Gastrocnemius medialis (tissue), 4 donors: ENCODE measurements around the gene STK38. TPM values are rescaled to one million over a fixed set of nuclear protein-coding genes. Genes with fewer than 3 reads are reported as not detected.
A peak's percentile ranks its signal among the peaks of the same experiment; 100 is the strongest.

Experiments
- ATAC-seq, 2 donors: fragments of 150-250 bp; one replicate each; pipeline ENCODE4 v1.9.1; 2016
- DNase-seq, 2 donors: peaks; one replicate each; pipeline ENCODE4 v3.0.0-alpha.2; 2019
- H3K27ac ChIP-seq, 4 donors: fragments of 200-600 bp; sonication (generic); 1 replicate in 1 of 4; 2 replicates in 3 of 4; pipeline ENCODE4 v1.5.1; 2016 to 2018; ENCODE audit warnings: mild to moderate bottlenecking in 2 of 4, moderate library complexity in 1 of 4
- H3K27me3 ChIP-seq, 3 donors: fragments of 200-600 bp; sonication (generic) in 2 of 3; 1 replicate in 1 of 3; 2 replicates in 2 of 3; pipeline versions ENCODE4 v1.5.1 to v1.6.0; 2016 to 2019; ENCODE audit warnings: mild to moderate bottlenecking in 1 of 3, moderate library complexity in 1 of 3
- H3K36me3 ChIP-seq, 2 donors: fragments of 200-600 bp; sonication (generic) in 1 of 2; one replicate each; pipeline ENCODE4 v1.5.1; 2017 to 2018
- H3K4me1 ChIP-seq, 2 donors: fragments of 200-600 bp; sonication (generic) in 1 of 2; one replicate each; pipeline ENCODE4 v1.5.1; 2016 to 2017; ENCODE audit warnings: mild to moderate bottlenecking in 2 of 2
- H3K4me3 ChIP-seq, 4 donors: fragments of 200-600 bp; sonication (generic) in 3 of 4; 1 replicate in 1 of 4; 2 replicates in 3 of 4; pipeline ENCODE4 v1.5.1; 2016 to 2019; ENCODE audit warnings: mild to moderate bottlenecking in 2 of 4
- H3K9me3 ChIP-seq, 3 donors: fragments of 200-600 bp; sonication (generic) in 2 of 3; 1 replicate in 1 of 3; 2 replicates in 2 of 3; pipeline ENCODE4 v1.5.1; 2016 to 2019
- POLR2A ChIP-seq, 2 donors: fragments of 450-650 bp; IDR thresholded peaks; one replicate each; pipeline ENCODE4 v1.6.1; 2017; ENCODE audit warnings: antibody characterized with exemption in 2 of 2, mild to moderate bottlenecking in 2 of 2, moderate library complexity in 2 of 2
- in situ Hi-C, 4 donors: fragments of 200-750 bp; cut with MboI; loops; one replicate each; pipeline versions ENCODE4 v1.15.0 to v1.8.0; 2017; ENCODE audit warnings: low sequenced_read_pairs in 4 of 4
- intact Hi-C: fragments of 100-400 bp; cut with DNase I; formaldehyde crosslinking; loops from one replicate; pipeline ENCODE4 v1.15.1; 2023; ENCODE audit warnings: low total_unique reads
- total RNA-seq, 4 donors: library from RNA; depleted of rRNA; stranded (reverse); fragments of >200 nt; gene quantifications; one replicate each; pipeline versions ENCODE4 v1.1.0 to v1.2.3, GENCODE V29; 2016
- TF ChIP-seq, protein P1 (sequence below), 5 experiments: fragments of 450-650 bp in 3 of 5; fragments of 200-600 bp in 2 of 5; sonication (generic) in 2 of 5; IDR thresholded peaks in 4 of 5; conservative IDR thresholded peaks in 1 of 5; 1 replicate in 4 of 5; 2 replicates in 1 of 5; pipeline ENCODE4 v1.5.1; 2016 to 2019; ENCODE audit warnings: antibody characterized with exemption in 5 of 5, mild to moderate bottlenecking in 3 of 5, moderate library complexity in 3 of 5

STK38 gene
- total RNA-seq, 4 donors from 2014 or later, result 10.8 to 14.8 (median 12.7) TPM

DNA sequence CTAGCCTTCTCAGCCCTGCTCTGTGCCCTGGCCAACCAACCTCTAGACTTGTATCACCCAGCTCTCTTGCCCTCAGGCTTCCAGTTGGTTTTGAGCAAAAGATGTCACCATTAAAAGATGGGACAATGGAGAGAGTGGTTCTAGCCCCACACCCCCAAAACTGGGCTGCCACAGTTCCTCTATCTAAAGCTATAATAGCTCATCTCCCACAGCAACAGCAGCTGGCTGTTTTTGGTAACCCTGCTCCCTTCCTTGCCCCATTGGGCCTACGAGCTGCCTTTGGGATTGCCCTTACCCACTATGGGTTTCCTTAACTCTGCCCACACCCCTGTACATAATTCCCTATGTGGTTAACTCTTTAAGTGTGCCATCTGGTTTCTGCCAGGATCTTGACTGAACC lies 39.3 kb upstream of the STK38 start:
- DNase-seq, result no peak
- ATAC-seq, result no peak
- Histone ChIP-seq H3K27ac (no peak overlapping the region), H3K27me3 (no peaks in the 10 kb centered on the region), H3K9me3 (no peaks in the 10 kb centered on the region), H3K4me3 (no peak overlapping the region), H3K4me1 (no peaks in the 10 kb centered on the region), H3K36me3 (no peaks in the 10 kb centered on the region)
- in situ Hi-C loops (loop anchor here in 1 of 4 donors (25.0 kb wide), 1 partner anchor 149 kb away; the partner anchor contains the start of genes KCTD20 and PXT1), intact Hi-C loops (no loop called here)
- TF ChIP-seq POLR2A (IDR thresholded peaks at IDR 0.05), result no peak
- TF ChIP-seq, protein P1, sequence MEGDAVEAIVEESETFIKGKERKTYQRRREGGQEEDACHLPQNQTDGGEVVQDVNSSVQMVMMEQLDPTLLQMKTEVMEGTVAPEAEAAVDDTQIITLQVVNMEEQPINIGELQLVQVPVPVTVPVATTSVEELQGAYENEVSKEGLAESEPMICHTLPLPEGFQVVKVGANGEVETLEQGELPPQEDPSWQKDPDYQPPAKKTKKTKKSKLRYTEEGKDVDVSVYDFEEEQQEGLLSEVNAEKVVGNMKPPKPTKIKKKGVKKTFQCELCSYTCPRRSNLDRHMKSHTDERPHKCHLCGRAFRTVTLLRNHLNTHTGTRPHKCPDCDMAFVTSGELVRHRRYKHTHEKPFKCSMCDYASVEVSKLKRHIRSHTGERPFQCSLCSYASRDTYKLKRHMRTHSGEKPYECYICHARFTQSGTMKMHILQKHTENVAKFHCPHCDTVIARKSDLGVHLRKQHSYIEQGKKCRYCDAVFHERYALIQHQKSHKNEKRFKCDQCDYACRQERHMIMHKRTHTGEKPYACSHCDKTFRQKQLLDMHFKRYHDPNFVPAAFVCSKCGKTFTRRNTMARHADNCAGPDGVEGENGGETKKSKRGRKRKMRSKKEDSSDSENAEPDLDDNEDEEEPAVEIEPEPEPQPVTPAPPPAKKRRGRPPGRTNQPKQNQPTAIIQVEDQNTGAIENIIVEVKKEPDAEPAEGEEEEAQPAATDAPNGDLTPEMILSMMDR (IDR thresholded peaks at IDR 0.05 in 4 of 5, conservative IDR thresholded peaks at IDR 0.05 in 1 of 5), result no peak

DNA sequence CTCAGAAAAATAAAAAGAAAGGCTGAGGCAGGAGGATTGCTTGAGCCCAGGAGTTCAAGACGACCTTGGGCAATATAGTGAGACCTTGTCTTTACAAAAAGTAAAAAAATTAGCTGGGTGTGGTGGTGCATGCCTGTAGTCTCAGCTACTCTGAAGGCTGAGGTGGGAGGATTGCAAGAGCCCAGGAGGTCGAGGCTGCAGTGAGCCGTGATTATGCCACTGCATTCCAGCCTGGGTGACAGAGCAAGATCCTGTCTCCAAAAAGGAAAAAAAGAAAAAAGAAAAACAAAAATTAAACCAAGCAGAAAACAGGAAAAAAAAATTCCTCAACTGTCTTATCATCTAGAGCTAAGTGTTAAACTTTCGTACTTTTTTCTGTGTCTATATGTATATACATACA lies 34.4 kb upstream of the STK38 start:
- H3K36me3 ChIP-seq, result no peaks in the 10 kb centered on the region
- no peaks in the 10 kb centered on the region for H3K9me3 ChIP-seq
- DNase-seq (no peak), ATAC-seq (no peak)
- peaks cover 4 to 5% of the 10 kb centered on the region in 2 donors for H3K4me1 ChIP-seq
- no peaks in the 10 kb centered on the region for H3K27me3 ChIP-seq
- no peak overlapping the region for H3K27ac ChIP-seq
- no peak for TF ChIP-seq POLR2A (IDR thresholded peaks at IDR 0.05)
- TF ChIP-seq, protein P1 (IDR thresholded peaks at IDR 0.05 in 4 of 5, conservative IDR thresholded peaks at IDR 0.05 in 1 of 5), result no peak
- intact Hi-C loops (no loop called here), in situ Hi-C loops (loop anchor here in 1 of 4 donors (25.0 kb wide), 1 partner anchor 144 kb away; the partner anchor contains the start of genes KCTD20 and PXT1)
- H3K4me3 ChIP-seq, result no peak overlapping the region

DNA sequence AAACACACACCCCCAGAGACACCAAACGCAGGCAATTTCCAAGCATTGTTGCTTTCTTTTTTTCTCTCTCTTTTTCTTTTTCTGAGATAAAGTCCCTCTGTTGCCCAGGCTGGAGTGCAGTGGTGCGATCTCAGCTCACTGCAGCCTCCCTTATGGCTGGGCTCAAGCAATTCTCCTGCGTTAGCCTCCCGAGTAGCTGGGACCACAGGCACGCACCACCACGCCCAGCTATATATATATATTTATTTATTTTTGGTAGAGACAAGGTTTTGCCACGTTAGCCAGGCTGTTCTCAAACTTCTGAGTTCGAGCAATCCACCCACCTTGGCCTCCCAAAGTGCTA lies 32.9 kb upstream of the STK38 start:
- H3K4me1 ChIP-seq, result peaks cover 4 to 5% of the 10 kb centered on the region in 2 donors
- no peaks in the 10 kb centered on the region for H3K27me3 ChIP-seq
- no peak overlapping the region for H3K4me3 ChIP-seq
- H3K27ac ChIP-seq, result peak overlapping the region; percentile 65 to 81 (median 74)
- no peaks in the 10 kb centered on the region for H3K36me3 ChIP-seq
- TF ChIP-seq, protein P1 (IDR thresholded peaks at IDR 0.05 in 4 of 5, conservative IDR thresholded peaks at IDR 0.05 in 1 of 5), result no peak
- no peak for TF ChIP-seq POLR2A (IDR thresholded peaks at IDR 0.05)
- in situ Hi-C loops, result loop anchor here in 1 of 4 donors (25.0 kb wide), 1 partner anchor 143 kb away; the partner anchor contains the start of genes KCTD20 and PXT1
- no peaks in the 10 kb centered on the region for H3K9me3 ChIP-seq
- intact Hi-C loops, result no loop called here
- ATAC-seq (no peak), DNase-seq (no peak)

DNA sequence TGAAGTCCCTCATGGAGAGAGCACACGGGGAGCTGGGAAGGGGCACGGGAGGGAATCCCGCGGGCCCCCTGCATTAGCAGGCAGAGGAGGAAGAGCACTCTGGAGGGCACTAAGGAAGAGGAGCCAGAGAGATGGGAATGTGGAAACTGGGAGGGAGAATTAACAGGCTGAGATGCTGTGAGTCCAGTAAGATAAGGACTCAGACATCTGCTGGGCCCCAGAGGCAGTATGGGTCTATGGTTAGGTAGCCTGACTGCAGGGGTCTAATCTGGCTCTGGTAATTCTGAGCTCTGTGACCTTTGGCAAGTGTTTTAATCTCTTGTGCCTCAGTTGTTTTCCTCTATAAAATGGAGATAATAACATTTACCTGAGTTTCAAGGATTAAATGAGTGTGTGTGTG lies 31.2 kb upstream of the STK38 start:
- intact Hi-C loops, result no loop called here
- Histone ChIP-seq H3K27me3 (no peaks in the 10 kb centered on the region), H3K27ac (peak overlapping the region in 3 of 4 donors; percentile 71 to 81 (median 76)), H3K4me3 (no peak overlapping the region), H3K9me3 (no peaks in the 10 kb centered on the region), H3K36me3 (no peaks in the 10 kb centered on the region), H3K4me1 (peaks cover 4 to 5% of the 10 kb centered on the region in 2 donors)
- in situ Hi-C loops, result loop anchor here in 1 of 4 donors (25.0 kb wide), 1 partner anchor 141 kb away; the partner anchor contains the start of genes KCTD20 and PXT1
- TF ChIP-seq, protein P1 (IDR thresholded peaks at IDR 0.05 in 4 of 5, conservative IDR thresholded peaks at IDR 0.05 in 1 of 5), result no peak
- no peak for TF ChIP-seq POLR2A (IDR thresholded peaks at IDR 0.05)
- DNase-seq (no peak), ATAC-seq (no peak)

DNA sequence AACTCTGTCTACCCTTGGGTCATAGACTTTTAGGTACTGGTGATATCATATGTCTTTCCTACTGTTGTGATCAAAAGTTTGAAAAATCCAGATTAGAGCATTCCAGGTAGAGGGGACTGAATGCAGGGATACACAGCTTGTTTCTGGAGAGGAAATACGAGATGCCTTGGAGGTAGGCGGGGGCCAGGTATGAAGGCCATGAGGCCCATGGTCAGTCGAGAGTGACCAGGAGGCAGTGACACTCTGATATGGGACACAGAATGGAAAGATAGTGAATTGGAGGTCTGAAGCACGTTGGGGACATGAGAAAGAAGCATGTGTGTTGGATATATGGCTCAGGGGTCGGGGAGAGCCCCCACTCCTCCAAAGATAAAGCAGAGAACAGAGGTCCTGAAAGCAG lies 30.8 kb upstream of the STK38 start:
- Histone ChIP-seq H3K27ac (peak overlapping the region in 1 of 4 donors; percentile 81), H3K36me3 (no peaks in the 10 kb centered on the region), H3K4me1 (peaks cover 4 to 5% of the 10 kb centered on the region in 2 donors), H3K4me3 (no peak overlapping the region), H3K9me3 (no peaks in the 10 kb centered on the region), H3K27me3 (no peaks in the 10 kb centered on the region)
- no peak for DNase-seq
- intact Hi-C loops (no loop called here), in situ Hi-C loops (loop anchor here in 1 of 4 donors (25.0 kb wide), 1 partner anchor 141 kb away; the partner anchor contains the start of genes KCTD20 and PXT1)
- TF ChIP-seq, protein P1 (IDR thresholded peaks at IDR 0.05 in 4 of 5, conservative IDR thresholded peaks at IDR 0.05 in 1 of 5), result no peak
- TF ChIP-seq POLR2A (IDR thresholded peaks at IDR 0.05), result no peak
- no peak for ATAC-seq
